HepG2 (cell line): ENCODE data around the gene RBCK1. TPM values are rescaled to one million over a fixed set of nuclear protein-coding genes. Genes with fewer than 3 reads are reported as not detected.

Experiments used
- ATAC-seq: fragments of 200-7000 bp; cut with Tn5 transposase; 3 replicates; pipeline ENCODE4 v1.9.1; 2020; ENCODE audit warnings: mild to moderate bottlenecking, moderate library complexity
- BruUV-seq: library from RNA; stranded (reverse); fragments of 400-500 nt; replicated peaks from 2 replicates; lab custom pipeline; 2021; lab: Mats Ljungman, UMichigan
- CTCF ChIA-PET: fragments of 300-600 bp; formaldehyde crosslinking; extraction: SDS; loops from one replicate; lab custom pipeline; 2021; ENCODE audit warnings: low total read pairs, inconsistent platforms, low intra/inter-chr PET ratio; lab: Yijun Ruan, JAX
- POLR2A ChIA-PET: fragments of 350-600 bp; sonication (Branson Sonifier 250); formaldehyde crosslinking; loops from one replicate; lab custom pipeline; 2020; ENCODE audit warnings: antibody characterized with exemption, inconsistent platforms; lab: Yijun Ruan, JAX
- DNase-seq: peaks from one replicate; pipeline ENCODE4 v3.0.0-alpha.2; 2015; ENCODE audit warnings: low spot score
- FAIRE-seq: peaks from 3 replicates; lab custom pipeline; 2011; peaks lifted over from hg19 to GRCh38; lab: Jason Lieb, UNC
- H2AFZ ChIP-seq: one replicate; pipeline ENCODE4 v1.6.1; 2011; ENCODE audit warnings: low read length, inconsistent platforms
- H3K27ac ChIP-seq: fragments of 300-600 bp; 3 replicates; pipeline ENCODE4 v1.8.0; 2011; ENCODE audit warnings: mixed run types, mild to moderate bottlenecking, mixed read lengths, low read length, inconsistent platforms; ENCODE audit not compliant: insufficient read depth; ENCODE audit errors: extremely low read length
- H3K27me3 ChIP-seq, 2 experiments: fragments of 200-600 bp in 1 of 2; 2 replicates in 1 of 2; 3 replicates in 1 of 2; pipeline versions ENCODE4 v1.6.0 to v1.8.0; 2011; ENCODE audit warnings: low read length in 2 of 2, mild to moderate bottlenecking in 2 of 2, moderate library complexity in 2 of 2, inconsistent platforms in 1 of 2; ENCODE audit not compliant: insufficient read depth in 2 of 2, control insufficient read depth in 1 of 2
- H3K36me3 ChIP-seq, 2 experiments: fragments of 200-600 bp in 1 of 2; replicated peaks in 1 of 2; 2 replicates in 1 of 2; 3 replicates in 1 of 2; pipeline versions ENCODE4 v1.5.1 to v1.8.0; 2011; ENCODE audit warnings: low read length in 2 of 2, inconsistent platforms in 1 of 2; ENCODE audit not compliant: insufficient read depth in 2 of 2, control insufficient read depth in 1 of 2
- H3K4me1 ChIP-seq: 2 replicates; pipeline ENCODE4 v1.5.1; 2012; ENCODE audit warnings: low read length, inconsistent platforms; ENCODE audit not compliant: insufficient read depth
- H3K4me2 ChIP-seq: 2 replicates; pipeline ENCODE4 v1.6.0; 2011; ENCODE audit warnings: low read depth, low read length, inconsistent platforms
- H3K4me3 ChIP-seq, 3 experiments: fragments of 200-600 bp in 1 of 3; sonication (generic), shearing (Covaris generic) in 1 of 3; replicated peaks in 1 of 3; 2 replicates each; pipeline ENCODE4 v1.5.1; 2011 to 2016; ENCODE audit warnings: low read length in 3 of 3, inconsistent platforms in 2 of 3, low read depth in 2 of 3, mild to moderate bottlenecking in 2 of 3, control low read depth in 1 of 3, mixed read lengths in 1 of 3; ENCODE audit not compliant: insufficient read depth in 1 of 3
- H3K79me2 ChIP-seq: one replicate; pipeline ENCODE4 v1.6.1; 2011; ENCODE audit warnings: low read length, inconsistent platforms; ENCODE audit not compliant: insufficient read depth
- H3K9ac ChIP-seq: 2 replicates; pipeline ENCODE4 v1.6.0; 2011; ENCODE audit warnings: mild to moderate bottlenecking, low read depth, low read length, inconsistent platforms; ENCODE audit not compliant: insufficient read depth
- H3K9me3 ChIP-seq: 2 replicates; pipeline ENCODE4 v1.5.1; 2012; ENCODE audit warnings: mild to moderate bottlenecking, low read length
- H4K20me1 ChIP-seq: 2 replicates; pipeline ENCODE4 v1.6.0; 2011; ENCODE audit warnings: inconsistent platforms, mild to moderate bottlenecking, low read length, moderate library complexity; ENCODE audit not compliant: insufficient read depth
- AGO2 ChIP-seq: fragments of 200-400 bp; formaldehyde crosslinking; optimal IDR thresholded peaks from 2 replicates; pipeline ENCODE3; 2017; ENCODE audit warnings: mild to moderate bottlenecking, low read depth, low read length, moderate library complexity
- BHLHE40 ChIP-seq: IDR thresholded peaks from 2 replicates; pipeline ENCODE4 v1.6.1; 2011; ENCODE audit warnings: low read length, improper control_type of control experiment
- DNMT1 ChIP-seq: sonication (generic); formaldehyde crosslinking; IDR thresholded peaks from 2 replicates; pipeline ENCODE4 v1.5.1; 2020; ENCODE audit warnings: mild to moderate bottlenecking, missing genetic modification reagents
- FOXC1 ChIP-seq: sonication (generic); formaldehyde crosslinking; IDR thresholded peaks from 2 replicates; pipeline ENCODE4 v1.8.0; 2022; ENCODE audit warnings: mild to moderate bottlenecking, missing genetic modification reagents, borderline replicate concordance
- ISL2 ChIP-seq: sonication (generic); formaldehyde crosslinking; IDR thresholded peaks from 2 replicates; pipeline ENCODE4 v1.5.0; 2020; ENCODE audit warnings: missing genetic modification reagents
- MAFG ChIP-seq: sonication (generic); formaldehyde crosslinking; IDR thresholded peaks from 2 replicates; pipeline ENCODE4 v1.5.1; 2020; ENCODE audit warnings: mild to moderate bottlenecking, missing genetic modification reagents
- PAF1 ChIP-seq: IDR thresholded peaks from 2 replicates; pipeline ENCODE4 v1.6.1; 2016; ENCODE audit warnings: missing genetic modification reagents, missing compliant biosample characterization
- RBFOX2 ChIP-seq: fragments of 200-400 bp; formaldehyde crosslinking; IDR thresholded peaks from 2 replicates; pipeline ENCODE4 v1.6.1; 2017; ENCODE audit warnings: low read depth, mild to moderate bottlenecking, low read length
- SP2 ChIP-seq: sonication (generic); formaldehyde crosslinking; IDR thresholded peaks from 2 replicates; pipeline ENCODE4 v1.5.1; 2020; ENCODE audit warnings: mild to moderate bottlenecking, missing genetic modification reagents
- TOPORS ChIP-seq: sonication (generic); formaldehyde crosslinking; IDR thresholded peaks from 2 replicates; pipeline ENCODE4 v1.8.0; 2023; ENCODE audit warnings: mild to moderate bottlenecking, missing genetic modification reagents
- ZBTB38 ChIP-seq: sonication (generic); formaldehyde crosslinking; IDR thresholded peaks from 2 replicates; pipeline ENCODE4 v1.5.1; 2020; ENCODE audit warnings: mild to moderate bottlenecking, missing genetic modification reagents
- ZNF274 ChIP-seq: sonication (generic); formaldehyde crosslinking; IDR thresholded peaks from 2 replicates; pipeline ENCODE4 v1.5.1; 2020; ENCODE audit warnings: mild to moderate bottlenecking, missing genetic modification reagents
- ZNF350 ChIP-seq: sonication (generic); formaldehyde crosslinking; IDR thresholded peaks from 2 replicates; pipeline ENCODE4 v1.4.0; 2020; ENCODE audit warnings: mild to moderate bottlenecking, low read depth, missing genetic modification reagents, borderline replicate concordance
- ZNF44 ChIP-seq: sonication (generic); formaldehyde crosslinking; IDR thresholded peaks from 2 replicates; pipeline ENCODE4 v1.5.1; 2020; ENCODE audit warnings: mild to moderate bottlenecking, missing genetic modification reagents
- ZNF724P ChIP-seq: sonication (generic); formaldehyde crosslinking; IDR thresholded peaks from 2 replicates; pipeline ENCODE4 v1.8.0; 2022; ENCODE audit warnings: missing genetic modification reagents, borderline replicate concordance
- ZNF768 ChIP-seq: sonication (generic); formaldehyde crosslinking; IDR thresholded peaks from 2 replicates; pipeline ENCODE4 v1.4.0; 2020; ENCODE audit warnings: missing genetic modification reagents
- ZNF883 ChIP-seq: sonication (generic); formaldehyde crosslinking; IDR thresholded peaks from 2 replicates; pipeline ENCODE4 v1.5.1; 2020; ENCODE audit warnings: mild to moderate bottlenecking, missing genetic modification reagents; ENCODE audit errors: not compliant biosample characterization
- ZSCAN21 ChIP-seq: sonication (generic); formaldehyde crosslinking; IDR thresholded peaks from 2 replicates; pipeline ENCODE4 v1.8.0; 2022; ENCODE audit warnings: mild to moderate bottlenecking, missing genetic modification reagents, moderate library complexity, borderline replicate concordance
- WGBS: methylation state at CpG from one replicate; pipeline ENCODE4 v1.1.6; 2017; ENCODE audit warnings: low lambda C conversion rate; 5-methylcytosine and 5-hydroxymethylcytosine counted together
- in situ Hi-C: cut with HindIII; loops from 2 replicates; pipeline ENCODE4 v1.10.0; 2017; ENCODE audit warnings: low pct_unique_long_range_greater_than_20kb; ENCODE audit not compliant: extremely low pct_ligation_motif_present
- intact Hi-C: fragments of 100-400 bp; cut with micrococcal nuclease; formaldehyde crosslinking; loops from one replicate; pipeline ENCODE4 v1.10.0; 2022; ENCODE audit not compliant: unreplicated experiment
- polyA plus RNA-seq, 8 experiments: library from polyadenylated mRNA; depleted of rRNA in 3 of 8; stranded (reverse) in 7 of 8; unstranded in 1 of 8; fragments of >200 nt; fragmentation: Illumina TruSeq in 4 of 8; extraction: Trizol in 4 of 8; gene quantifications; 2 replicates each; pipeline versions ENCODE4 v1.2.1 to v1.2.3, GENCODE V29; 2011 to 2016; ENCODE audit warnings: low read depth in 4 of 8, missing spikeins in 1 of 8, mixed read lengths in 1 of 8; ENCODE audit not compliant: insufficient read depth in 1 of 8
- total RNA-seq, 5 experiments: library from RNA; depleted of rRNA; stranded (reverse); fragments of >200 nt; fragmentation: Illumina TruSeq; extraction: Trizol; gene quantifications; 2 replicates each; pipeline ENCODE4 v1.2.3, GENCODE V29; 2016; ENCODE audit warnings: low read depth in 1 of 5
- TF ChIP-seq, protein P1 (sequence below): sonication (generic); formaldehyde crosslinking; IDR thresholded peaks from 2 replicates; pipeline ENCODE4 v1.8.1; 2023; ENCODE audit warnings: mild to moderate bottlenecking, missing genetic modification reagents
- TF ChIP-seq, protein P2 (sequence below): sonication (generic); formaldehyde crosslinking; IDR thresholded peaks from 2 replicates; pipeline ENCODE4 v1.8.0; 2022; ENCODE audit warnings: missing genetic modification reagents, mild to moderate bottlenecking, borderline replicate concordance
- TF ChIP-seq, protein P3 (sequence below): IDR thresholded peaks from 2 replicates; pipeline ENCODE4 v1.6.1; 2016; ENCODE audit warnings: control low read depth

RBCK1 gene
- total and polyA plus RNA-seq, 2 of the 13 experiments (the other 11 are each of a cell fraction or from before 2014, with no cell fraction given), result 149 to 215 TPM

DNA sequence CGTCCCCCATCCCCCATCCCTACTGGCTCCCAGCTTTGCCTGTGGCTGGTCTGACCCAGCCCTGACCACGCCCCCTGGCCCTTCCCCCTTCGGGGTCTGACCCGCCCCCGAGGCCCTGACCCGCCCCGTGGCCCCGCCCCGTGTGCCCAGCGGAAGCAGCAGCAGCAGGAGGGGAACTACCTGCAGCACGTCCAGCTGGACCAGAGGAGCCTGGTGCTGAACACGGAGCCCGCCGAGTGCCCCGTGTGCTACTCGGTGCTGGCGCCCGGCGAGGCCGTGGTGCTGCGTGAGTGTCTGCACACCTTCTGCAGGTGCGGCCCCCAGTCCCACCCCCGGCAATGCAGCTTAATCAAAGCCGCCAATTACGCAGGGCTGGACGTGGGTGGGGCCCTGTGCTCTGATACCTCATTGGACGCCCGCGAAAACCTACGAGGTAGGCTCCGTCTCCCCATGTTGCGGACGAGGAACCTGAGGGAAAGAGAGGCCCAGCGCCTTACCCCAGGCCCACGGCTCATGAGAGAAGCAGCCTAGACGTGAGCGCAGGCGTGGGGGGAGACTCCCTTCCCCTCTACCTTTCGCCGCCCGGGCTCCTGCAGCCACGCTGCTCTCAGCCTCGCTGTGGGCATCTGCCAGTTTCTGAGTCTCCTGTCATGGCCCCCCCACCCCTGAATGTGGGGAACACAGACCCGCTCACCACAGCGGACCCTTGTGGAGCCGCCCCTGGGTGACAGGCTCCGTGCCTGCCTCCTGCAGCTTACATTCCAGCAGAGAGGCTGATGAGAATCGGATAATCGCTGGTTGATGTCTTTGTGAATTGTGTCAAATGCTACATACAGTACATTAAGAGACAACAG lies 12.8 kb downstream of the RBCK1 start:
- in situ Hi-C loops, result no loop called here
- peaks cover 2% of the 10 kb centered on the region for H3K79me2 ChIP-seq
- H3K4me3 ChIP-seq, result no peak overlapping the region
- ChIA-PET POLR2A (interaction anchor here (1.4 to 2.6 kb wide), 3 partner anchors 13 to 58 kb away, joined by 3 to 7 read pairs (median 6); partner anchors contain the start of gene RBCK1), CTCF (no interaction called here)
- H3K4me1 ChIP-seq, result peaks cover 2% of the 10 kb centered on the region
- no peak overlapping the region for H3K27ac ChIP-seq
- no peak overlapping the region for H3K4me2 ChIP-seq
- FAIRE-seq (no peak), ATAC-seq (peak; percentile 34), DNase-seq (no peak)
- H3K9ac ChIP-seq, result no peak overlapping the region
- intact Hi-C loops, result no loop called here
- no peaks in the 10 kb centered on the region for H4K20me1 ChIP-seq
- H3K36me3 ChIP-seq, result peaks cover 52 to 77% of the 10 kb centered on the region in 2 experiments
- WGBS, result 93% methylated on average over 49 of the region's 49 CpGs
- no peaks in the 10 kb centered on the region for H3K9me3 ChIP-seq
- no peaks in the 10 kb centered on the region for H3K27me3 ChIP-seq
- BruUV-seq, result no TSS peak
- no peak overlapping the region for H2AFZ ChIP-seq
- TF ChIP-seq ZNF883 (CRISPR knock-in tag) (peak; percentile 58), AGO2 (peak; percentile 92), BHLHE40 (no peak), ZNF724P (CRISPR knock-in tag) (peak; percentile 55; the same call in 1 of the 2 replicates), PAF1 (CRISPR knock-in tag) (no peak), SP2 (0 out of 2 replicates have a peak, but pooled peaks have one; percentile 30), ZNF350 (CRISPR knock-in tag) (no peak), ZBTB38 (CRISPR knock-in tag) (peak; percentile 33; the same call in 1 of the 2 replicates), ZNF768 (peak; percentile 40; the same call in 1 of the 2 replicates), ZNF44 (CRISPR knock-in tag) (no peak), RBFOX2 (peak; percentile 73), TOPORS (CRISPR knock-in tag) (peak; percentile 50; the same call in 1 of the 2 replicates), MAFG (peak; percentile 28; the same call in 1 of the 2 replicates), ISL2 (no peak), ZSCAN21 (CRISPR knock-in tag) (0 out of 2 replicates have a peak, but pooled peaks have one; percentile 27), FOXC1 (peak; percentile 57; the same call in 1 of the 2 replicates), ZNF274 (0 out of 2 replicates have a peak, but pooled peaks have one; percentile 69), DNMT1 (0 out of 2 replicates have a peak, but pooled peaks have one; percentile 61)
- TF ChIP-seq, protein P1, sequence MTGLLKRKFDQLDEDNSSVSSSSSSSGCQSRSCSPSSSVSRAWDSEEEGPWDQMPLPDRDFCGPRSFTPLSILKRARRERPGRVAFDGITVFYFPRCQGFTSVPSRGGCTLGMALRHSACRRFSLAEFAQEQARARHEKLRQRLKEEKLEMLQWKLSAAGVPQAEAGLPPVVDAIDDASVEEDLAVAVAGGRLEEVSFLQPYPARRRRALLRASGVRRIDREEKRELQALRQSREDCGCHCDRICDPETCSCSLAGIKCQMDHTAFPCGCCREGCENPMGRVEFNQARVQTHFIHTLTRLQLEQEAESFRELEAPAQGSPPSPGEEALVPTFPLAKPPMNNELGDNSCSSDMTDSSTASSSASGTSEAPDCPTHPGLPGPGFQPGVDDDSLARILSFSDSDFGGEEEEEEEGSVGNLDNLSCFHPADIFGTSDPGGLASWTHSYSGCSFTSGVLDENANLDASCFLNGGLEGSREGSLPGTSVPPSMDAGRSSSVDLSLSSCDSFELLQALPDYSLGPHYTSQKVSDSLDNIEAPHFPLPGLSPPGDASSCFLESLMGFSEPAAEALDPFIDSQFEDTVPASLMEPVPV, result peak; percentile 63; the same call in 1 of the 2 replicates
- TF ChIP-seq, protein P2, sequence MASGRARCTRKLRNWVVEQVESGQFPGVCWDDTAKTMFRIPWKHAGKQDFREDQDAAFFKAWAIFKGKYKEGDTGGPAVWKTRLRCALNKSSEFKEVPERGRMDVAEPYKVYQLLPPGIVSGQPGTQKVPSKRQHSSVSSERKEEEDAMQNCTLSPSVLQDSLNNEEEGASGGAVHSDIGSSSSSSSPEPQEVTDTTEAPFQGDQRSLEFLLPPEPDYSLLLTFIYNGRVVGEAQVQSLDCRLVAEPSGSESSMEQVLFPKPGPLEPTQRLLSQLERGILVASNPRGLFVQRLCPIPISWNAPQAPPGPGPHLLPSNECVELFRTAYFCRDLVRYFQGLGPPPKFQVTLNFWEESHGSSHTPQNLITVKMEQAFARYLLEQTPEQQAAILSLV, result 0 out of 2 replicates have a peak, but pooled peaks have one; percentile 40
- TF ChIP-seq, protein P3, sequence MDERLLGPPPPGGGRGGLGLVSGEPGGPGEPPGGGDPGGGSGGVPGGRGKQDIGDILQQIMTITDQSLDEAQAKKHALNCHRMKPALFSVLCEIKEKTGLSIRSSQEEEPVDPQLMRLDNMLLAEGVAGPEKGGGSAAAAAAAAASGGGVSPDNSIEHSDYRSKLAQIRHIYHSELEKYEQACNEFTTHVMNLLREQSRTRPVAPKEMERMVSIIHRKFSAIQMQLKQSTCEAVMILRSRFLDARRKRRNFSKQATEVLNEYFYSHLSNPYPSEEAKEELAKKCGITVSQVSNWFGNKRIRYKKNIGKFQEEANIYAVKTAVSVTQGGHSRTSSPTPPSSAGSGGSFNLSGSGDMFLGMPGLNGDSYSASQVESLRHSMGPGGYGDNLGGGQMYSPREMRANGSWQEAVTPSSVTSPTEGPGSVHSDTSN (CRISPR knock-in tag), result no peak
